ENCODE data around the gene CEP295NL. TPM values are rescaled to one million over a fixed set of nuclear protein-coding genes. Genes with fewer than 3 reads are reported as not detected.

Gene CEP295NL
- total and polyA plus RNA-seq, 2 of the 13 experiments (the other 11 are each of a cell fraction or from before 2014, with no cell fraction given) = not detected

DNA sequence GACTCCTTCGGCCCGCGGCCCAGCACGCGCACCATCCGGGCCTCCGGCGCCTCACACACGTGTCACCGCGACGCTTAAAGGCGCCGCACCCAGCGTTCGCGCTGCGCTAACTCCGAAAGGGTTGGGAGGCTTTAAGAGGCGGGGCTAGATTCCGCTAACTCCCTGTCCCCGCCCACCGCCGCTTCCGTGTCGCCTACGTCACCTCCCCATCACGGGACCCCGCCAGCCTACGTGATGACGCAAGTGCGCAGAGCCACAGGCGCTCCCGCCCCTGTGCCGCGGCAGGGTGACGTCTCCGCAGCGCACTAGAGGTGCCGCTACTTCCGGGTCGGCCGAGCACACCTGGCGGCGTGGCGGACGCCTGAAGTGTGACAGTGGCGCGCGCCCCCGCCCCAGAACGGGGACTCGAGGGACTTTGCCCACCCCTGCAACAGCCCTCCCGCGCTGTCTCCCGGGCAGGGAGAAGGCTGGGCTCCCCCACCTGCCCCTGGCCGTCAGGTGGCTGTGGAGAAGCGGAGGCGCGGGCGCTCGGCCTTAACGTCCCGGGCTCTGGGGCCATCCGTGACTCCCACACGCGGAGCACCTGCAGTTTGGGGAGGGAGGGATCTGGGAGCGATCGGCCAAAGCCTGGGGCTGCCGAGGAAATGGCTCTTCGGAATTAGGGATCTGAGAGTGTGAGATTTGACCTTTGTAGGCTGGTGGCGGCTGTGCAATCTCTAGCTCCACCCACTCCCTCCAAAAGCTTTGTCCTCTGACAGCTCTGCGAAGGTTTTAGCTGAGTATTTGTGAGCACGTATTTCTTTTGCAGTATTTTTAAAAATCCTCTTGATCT lies 62.0 kb downstream of the CEP295NL start, which contains the start of gene USP36 (continued):
- TF ChIP-seq PAWR (CRISPR knock-in tag; IDR thresholded peaks at IDR 0.05; ENCODE audit: borderline replicate concordance) (0 out of 2 replicates have a peak, but pooled peaks have one; percentile 38), MLX (CRISPR knock-in tag; IDR thresholded peaks at IDR 0.05) (peak; percentile 67), ATF6 (CRISPR knock-in tag; conservative IDR thresholded peaks at IDR 0.05) (no peak; the same call in 1 of the 2 replicates), MYNN (CRISPR knock-in tag; IDR thresholded peaks at IDR 0.05; ENCODE audit: low read depth) (peak; percentile 95; the same call in 1 of the 2 replicates), ZBTB43 (CRISPR knock-in tag; conservative IDR thresholded peaks at IDR 0.05) (peak; percentile 82), SOX5 (CRISPR knock-in tag; IDR thresholded peaks at IDR 0.05; ENCODE audit: borderline replicate concordance) (peak; percentile 74), TOE1 (CRISPR knock-in tag; IDR thresholded peaks at IDR 0.05) (no peak; the same call in 1 of the 2 replicates), ZNF703 (CRISPR knock-in tag; IDR thresholded peaks at IDR 0.05; ENCODE audit: borderline replicate concordance) (no peak), TBX3 (IDR thresholded peaks at IDR 0.05; ENCODE audit: borderline replicate concordance) (peak; percentile 91), ZNF333 (CRISPR knock-in tag; IDR thresholded peaks at IDR 0.05; ENCODE audit: borderline replicate concordance) (peak; percentile 74; the same call in 1 of the 2 replicates), ZC3H4 (CRISPR knock-in tag; IDR thresholded peaks at IDR 0.05; ENCODE audit: borderline replicate concordance) (peak; percentile 91), ZFX (CRISPR knock-in tag; IDR thresholded peaks at IDR 0.05; ENCODE audit: low read depth) (peak; percentile 97), ZNF563 (CRISPR knock-in tag; IDR thresholded peaks at IDR 0.05) (peak; percentile 93; the same call in 1 of the 2 replicates), ZNF431 (CRISPR knock-in tag; IDR thresholded peaks at IDR 0.05; ENCODE audit: borderline replicate concordance, low read depth) (peak; percentile 78; the same call in 1 of the 2 replicates), RNF2 (conservative IDR thresholded peaks at IDR 0.05; ENCODE audit: low read depth) (no peak; the same call in 1 of the 2 replicates), ZNF317 (CRISPR knock-in tag; IDR thresholded peaks at IDR 0.05) (peak; percentile 91)
- TF ChIP-seq, protein P1, sequence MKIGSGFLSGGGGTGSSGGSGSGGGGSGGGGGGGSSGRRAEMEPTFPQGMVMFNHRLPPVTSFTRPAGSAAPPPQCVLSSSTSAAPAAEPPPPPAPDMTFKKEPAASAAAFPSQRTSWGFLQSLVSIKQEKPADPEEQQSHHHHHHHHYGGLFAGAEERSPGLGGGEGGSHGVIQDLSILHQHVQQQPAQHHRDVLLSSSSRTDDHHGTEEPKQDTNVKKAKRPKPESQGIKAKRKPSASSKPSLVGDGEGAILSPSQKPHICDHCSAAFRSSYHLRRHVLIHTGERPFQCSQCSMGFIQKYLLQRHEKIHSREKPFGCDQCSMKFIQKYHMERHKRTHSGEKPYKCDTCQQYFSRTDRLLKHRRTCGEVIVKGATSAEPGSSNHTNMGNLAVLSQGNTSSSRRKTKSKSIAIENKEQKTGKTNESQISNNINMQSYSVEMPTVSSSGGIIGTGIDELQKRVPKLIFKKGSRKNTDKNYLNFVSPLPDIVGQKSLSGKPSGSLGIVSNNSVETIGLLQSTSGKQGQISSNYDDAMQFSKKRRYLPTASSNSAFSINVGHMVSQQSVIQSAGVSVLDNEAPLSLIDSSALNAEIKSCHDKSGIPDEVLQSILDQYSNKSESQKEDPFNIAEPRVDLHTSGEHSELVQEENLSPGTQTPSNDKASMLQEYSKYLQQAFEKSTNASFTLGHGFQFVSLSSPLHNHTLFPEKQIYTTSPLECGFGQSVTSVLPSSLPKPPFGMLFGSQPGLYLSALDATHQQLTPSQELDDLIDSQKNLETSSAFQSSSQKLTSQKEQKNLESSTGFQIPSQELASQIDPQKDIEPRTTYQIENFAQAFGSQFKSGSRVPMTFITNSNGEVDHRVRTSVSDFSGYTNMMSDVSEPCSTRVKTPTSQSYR (CRISPR knock-in tag; IDR thresholded peaks at IDR 0.05; ENCODE audit: borderline replicate concordance) = peak; percentile 46; the same call in 1 of the 2 replicates
- TF ChIP-seq, protein P2, sequence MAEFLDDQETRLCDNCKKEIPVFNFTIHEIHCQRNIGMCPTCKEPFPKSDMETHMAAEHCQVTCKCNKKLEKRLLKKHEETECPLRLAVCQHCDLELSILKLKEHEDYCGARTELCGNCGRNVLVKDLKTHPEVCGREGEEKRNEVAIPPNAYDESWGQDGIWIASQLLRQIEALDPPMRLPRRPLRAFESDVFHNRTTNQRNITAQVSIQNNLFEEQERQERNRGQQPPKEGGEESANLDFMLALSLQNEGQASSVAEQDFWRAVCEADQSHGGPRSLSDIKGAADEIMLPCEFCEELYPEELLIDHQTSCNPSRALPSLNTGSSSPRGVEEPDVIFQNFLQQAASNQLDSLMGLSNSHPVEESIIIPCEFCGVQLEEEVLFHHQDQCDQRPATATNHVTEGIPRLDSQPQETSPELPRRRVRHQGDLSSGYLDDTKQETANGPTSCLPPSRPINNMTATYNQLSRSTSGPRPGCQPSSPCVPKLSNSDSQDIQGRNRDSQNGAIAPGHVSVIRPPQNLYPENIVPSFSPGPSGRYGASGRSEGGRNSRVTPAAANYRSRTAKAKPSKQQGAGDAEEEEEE (CRISPR knock-in tag; IDR thresholded peaks at IDR 0.05; ENCODE audit: borderline replicate concordance) = peak; percentile 93; the same call in 1 of the 2 replicates

All from HepG2 (cell line).